WTC11 (cell line): Measurements from ENCODE around the gene SPATC1L.

ENCODE experiments used
- ETV6 ChIP-seq: sonication (generic); formaldehyde crosslinking; IDR thresholded peaks from 2 replicates; pipeline ENCODE4 v1.8.1; 2022; ENCODE audit warnings: mild to moderate bottlenecking, missing genetic modification reagents
- KAT7 ChIP-seq: sonication (generic); formaldehyde crosslinking; IDR thresholded peaks from 2 replicates; pipeline ENCODE4 v1.8.1; 2023; ENCODE audit warnings: missing genetic modification reagents, mild to moderate bottlenecking, borderline replicate concordance
- MXD4 ChIP-seq: fragments of 250-450 bp; sonication (Bioruptor Pico); IDR thresholded peaks from 2 replicates; pipeline ENCODE4 v1.8.0; 2021; ENCODE audit warnings: mild to moderate bottlenecking, moderate library complexity, borderline replicate concordance
- ZNF138 ChIP-seq: sonication (generic); formaldehyde crosslinking; conservative IDR thresholded peaks from 2 replicates; pipeline ENCODE4 v1.8.1; 2022; ENCODE audit warnings: mild to moderate bottlenecking, moderate library complexity, missing genetic modification reagents
- TF ChIP-seq, protein P1 (sequence below): fragments of 200-600 bp; IDR thresholded peaks from 2 replicates; pipeline ENCODE4 v1.8.0; 2022; ENCODE audit warnings: antibody characterized with exemption
- TF ChIP-seq, protein P2 (sequence below): sonication (generic); formaldehyde crosslinking; conservative IDR thresholded peaks from 2 replicates; pipeline ENCODE4 v1.8.1; 2022; ENCODE audit warnings: mild to moderate bottlenecking, missing genetic modification reagents

DNA sequence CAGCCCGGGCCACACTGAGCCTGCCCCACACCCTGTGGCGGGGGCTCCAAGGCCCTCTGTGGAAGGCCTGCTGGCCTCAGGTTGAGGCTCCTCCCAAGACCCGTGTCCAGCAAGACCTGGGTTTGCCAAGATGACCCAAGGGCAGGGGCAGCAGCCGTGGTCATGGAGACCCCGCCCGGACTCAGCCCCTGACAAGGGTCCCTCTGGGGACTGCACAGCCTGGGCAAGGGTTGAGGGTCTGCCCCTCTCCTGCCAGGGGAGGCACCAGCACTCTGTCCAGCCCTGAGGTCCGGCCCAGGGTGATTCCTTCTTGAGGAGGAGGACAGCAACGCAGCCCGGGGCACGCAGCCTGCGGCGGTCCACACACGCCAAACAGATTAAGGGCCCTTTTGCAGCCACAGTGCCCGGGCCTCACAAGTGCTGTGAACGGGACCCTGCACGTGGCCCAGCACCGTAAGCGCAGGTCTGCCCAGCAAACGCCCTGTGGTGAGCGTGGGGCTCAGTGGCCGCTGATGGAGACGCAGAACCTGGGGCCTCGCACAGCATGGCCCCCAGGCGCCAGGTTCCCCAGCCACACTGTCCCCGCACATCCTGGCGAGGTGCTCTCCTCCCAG, 3.4 kb downstream of the SPATC1L start:
- TF ChIP-seq, protein P1, sequence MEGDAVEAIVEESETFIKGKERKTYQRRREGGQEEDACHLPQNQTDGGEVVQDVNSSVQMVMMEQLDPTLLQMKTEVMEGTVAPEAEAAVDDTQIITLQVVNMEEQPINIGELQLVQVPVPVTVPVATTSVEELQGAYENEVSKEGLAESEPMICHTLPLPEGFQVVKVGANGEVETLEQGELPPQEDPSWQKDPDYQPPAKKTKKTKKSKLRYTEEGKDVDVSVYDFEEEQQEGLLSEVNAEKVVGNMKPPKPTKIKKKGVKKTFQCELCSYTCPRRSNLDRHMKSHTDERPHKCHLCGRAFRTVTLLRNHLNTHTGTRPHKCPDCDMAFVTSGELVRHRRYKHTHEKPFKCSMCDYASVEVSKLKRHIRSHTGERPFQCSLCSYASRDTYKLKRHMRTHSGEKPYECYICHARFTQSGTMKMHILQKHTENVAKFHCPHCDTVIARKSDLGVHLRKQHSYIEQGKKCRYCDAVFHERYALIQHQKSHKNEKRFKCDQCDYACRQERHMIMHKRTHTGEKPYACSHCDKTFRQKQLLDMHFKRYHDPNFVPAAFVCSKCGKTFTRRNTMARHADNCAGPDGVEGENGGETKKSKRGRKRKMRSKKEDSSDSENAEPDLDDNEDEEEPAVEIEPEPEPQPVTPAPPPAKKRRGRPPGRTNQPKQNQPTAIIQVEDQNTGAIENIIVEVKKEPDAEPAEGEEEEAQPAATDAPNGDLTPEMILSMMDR: no peak
- TF ChIP-seq MXD4 (CRISPR knock-in tag) (no peak), ETV6 (no peak), KAT7 (CRISPR knock-in tag) (no peak), ZNF138 (CRISPR knock-in tag) (no peak)
- TF ChIP-seq, protein P2, sequence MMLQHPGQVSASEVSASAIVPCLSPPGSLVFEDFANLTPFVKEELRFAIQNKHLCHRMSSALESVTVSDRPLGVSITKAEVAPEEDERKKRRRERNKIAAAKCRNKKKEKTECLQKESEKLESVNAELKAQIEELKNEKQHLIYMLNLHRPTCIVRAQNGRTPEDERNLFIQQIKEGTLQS: no peak
